Osteocyte (in vitro differentiated cells): ENCODE measurements around the gene ELF4. TPM values are rescaled to one million over a fixed set of nuclear protein-coding genes. Genes with fewer than 3 reads are reported as not detected.

Experiments
- DNase-seq: peaks from one replicate; pipeline ENCODE4 v3.0.0; 2021; ENCODE audit warnings: mixed read lengths; ENCODE audit not compliant: unreplicated experiment; ENCODE audit errors: extremely low spot score
- H3K27ac Mint-ChIP-seq: one replicate; pipeline ENCODE4 v1.8.0; 2021; ENCODE audit warnings: mild to moderate bottlenecking, mixed read lengths; ENCODE audit not compliant: unreplicated experiment
- H3K27me3 Mint-ChIP-seq: one replicate; pipeline ENCODE4 v1.8.0; 2021; ENCODE audit warnings: mixed read lengths; ENCODE audit not compliant: unreplicated experiment
- H3K36me3 Mint-ChIP-seq: one replicate; pipeline ENCODE4 v1.8.0; 2021; ENCODE audit warnings: mixed read lengths; ENCODE audit not compliant: unreplicated experiment
- H3K4me1 Mint-ChIP-seq: one replicate; pipeline ENCODE4 v1.8.0; 2021; ENCODE audit warnings: mixed read lengths; ENCODE audit not compliant: unreplicated experiment
- H3K4me3 Mint-ChIP-seq: one replicate; pipeline ENCODE4 v1.8.0; 2021; ENCODE audit warnings: mild to moderate bottlenecking, moderate library complexity, mixed read lengths; ENCODE audit not compliant: unreplicated experiment
- H3K9me3 Mint-ChIP-seq: one replicate; pipeline ENCODE4 v1.8.0; 2021; ENCODE audit warnings: mixed read lengths; ENCODE audit not compliant: unreplicated experiment
- total RNA-seq: library from RNA; stranded (reverse); gene quantifications from 2 replicates; pipeline ENCODE4 v1.2.1, GENCODE V29; 2021
- TF ChIP-seq, protein P1 (sequence below): fragments of 200-600 bp; sonication (generic); IDR thresholded peaks from 2 replicates; pipeline ENCODE4 v1.5.0; 2021; ENCODE audit warnings: antibody characterized with exemption, mild to moderate bottlenecking, moderate library complexity

ELF4 gene
- total RNA-seq, 1 donor from 2014 or later: 25.2 TPM

DNA sequence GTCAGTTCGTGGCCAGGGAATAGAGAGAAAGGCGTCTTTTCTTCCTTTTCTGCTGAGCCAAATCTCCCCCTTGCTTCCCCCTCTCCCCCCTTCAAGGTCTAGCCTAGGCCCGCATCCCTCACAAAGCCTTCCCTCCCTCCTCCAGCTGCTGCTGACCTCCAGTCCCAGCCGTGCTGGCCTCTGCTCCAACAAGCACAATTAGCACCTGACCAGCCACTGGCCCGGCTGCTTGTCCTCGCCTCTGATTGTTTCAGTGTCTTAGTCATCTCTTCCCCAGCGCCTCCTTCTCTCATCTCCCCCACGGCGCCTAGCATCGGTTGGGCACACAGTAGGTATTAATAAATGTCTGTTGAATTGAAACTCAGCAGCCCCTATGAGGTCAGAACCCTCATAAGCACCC is 4.2 kb downstream of the ELF4 start:
- Mint-ChIP-seq H3K27me3 (no peaks in the 10 kb centered on the region), H3K4me1 (peaks cover 54% of the 10 kb centered on the region), H3K9me3 (peaks cover under 1% of the 10 kb centered on the region), H3K4me3 (no peak overlapping the region), H3K27ac (peak overlapping the region; percentile 68), H3K36me3 (no peaks in the 10 kb centered on the region)
- TF ChIP-seq, protein P1, sequence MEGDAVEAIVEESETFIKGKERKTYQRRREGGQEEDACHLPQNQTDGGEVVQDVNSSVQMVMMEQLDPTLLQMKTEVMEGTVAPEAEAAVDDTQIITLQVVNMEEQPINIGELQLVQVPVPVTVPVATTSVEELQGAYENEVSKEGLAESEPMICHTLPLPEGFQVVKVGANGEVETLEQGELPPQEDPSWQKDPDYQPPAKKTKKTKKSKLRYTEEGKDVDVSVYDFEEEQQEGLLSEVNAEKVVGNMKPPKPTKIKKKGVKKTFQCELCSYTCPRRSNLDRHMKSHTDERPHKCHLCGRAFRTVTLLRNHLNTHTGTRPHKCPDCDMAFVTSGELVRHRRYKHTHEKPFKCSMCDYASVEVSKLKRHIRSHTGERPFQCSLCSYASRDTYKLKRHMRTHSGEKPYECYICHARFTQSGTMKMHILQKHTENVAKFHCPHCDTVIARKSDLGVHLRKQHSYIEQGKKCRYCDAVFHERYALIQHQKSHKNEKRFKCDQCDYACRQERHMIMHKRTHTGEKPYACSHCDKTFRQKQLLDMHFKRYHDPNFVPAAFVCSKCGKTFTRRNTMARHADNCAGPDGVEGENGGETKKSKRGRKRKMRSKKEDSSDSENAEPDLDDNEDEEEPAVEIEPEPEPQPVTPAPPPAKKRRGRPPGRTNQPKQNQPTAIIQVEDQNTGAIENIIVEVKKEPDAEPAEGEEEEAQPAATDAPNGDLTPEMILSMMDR: no peak
- DNase-seq: no peak

GRCh38 chrX:130105244-130105643 is 5.1 kb downstream of the ELF4 start:
- Mint-ChIP-seq H3K27ac (no peak overlapping the region), H3K4me3 (no peak overlapping the region), H3K27me3 (no peaks in the 10 kb centered on the region), H3K4me1 (peaks cover 61% of the 10 kb centered on the region), H3K9me3 (peaks cover 7% of the 10 kb centered on the region), H3K36me3 (no peaks in the 10 kb centered on the region)
- no peak for DNase-seq
- TF ChIP-seq, protein P1: no peak

- Mint-ChIP-seq H3K4me1 (peaks cover 58% of the 10 kb centered on the region), H3K36me3 (no peaks in the 10 kb centered on the region), H3K27ac (no peak overlapping the region), H3K4me3 (no peak overlapping the region), H3K27me3 (no peaks in the 10 kb centered on the region), H3K9me3 (peaks cover 7% of the 10 kb centered on the region)
- DNase-seq: no peak
- TF ChIP-seq, protein P1: no peak
These were observed 6.7 kb downstream of the ELF4 start for GRCh38 chrX:130103605-130104004.

DNA sequence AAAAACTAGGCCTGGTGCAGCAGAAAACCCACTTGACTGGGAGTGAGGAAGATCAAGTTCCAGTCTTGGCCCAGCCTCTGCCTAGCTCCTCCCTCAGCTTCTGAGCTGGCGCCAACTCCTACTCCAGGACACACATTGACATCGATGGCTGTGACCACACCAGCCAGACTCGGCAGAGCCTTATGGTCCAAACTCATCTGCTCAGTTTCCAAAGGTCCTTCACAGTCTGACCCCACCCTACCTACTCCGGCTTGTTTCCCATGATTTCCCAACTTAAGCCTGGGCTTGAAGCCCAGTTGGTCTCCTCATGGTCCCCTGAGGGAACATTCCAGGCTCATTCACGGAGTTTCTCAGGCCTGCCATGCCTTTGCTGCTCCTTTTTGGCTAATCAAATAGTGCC is 10.1 kb downstream of the ELF4 start:
- Mint-ChIP-seq H3K4me1 (peaks cover 36% of the 10 kb centered on the region), H3K36me3 (no peaks in the 10 kb centered on the region), H3K27me3 (no peaks in the 10 kb centered on the region), H3K9me3 (peaks cover 7% of the 10 kb centered on the region), H3K27ac (peak overlapping the region; percentile 58), H3K4me3 (no peak overlapping the region)
- TF ChIP-seq, protein P1: no peak
- DNase-seq: no peak

GRCh38 chrX:130098210-130098552 is 12.1 kb downstream of the ELF4 start:
- H3K36me3 Mint-ChIP-seq: no peaks in the 10 kb centered on the region
- peaks cover 7% of the 10 kb centered on the region for H3K9me3 Mint-ChIP-seq
- H3K4me3 Mint-ChIP-seq: no peak overlapping the region
- TF ChIP-seq, protein P1: no peak
- H3K27ac Mint-ChIP-seq: peak overlapping the region; percentile 39
- no peaks in the 10 kb centered on the region for H3K27me3 Mint-ChIP-seq
- H3K4me1 Mint-ChIP-seq: peaks cover 26% of the 10 kb centered on the region
- DNase-seq: no peak
